Glutamatergic neuron (in vitro differentiated cells): ENCODE measurements around the gene RPP21. TPM values are rescaled to one million over a fixed set of nuclear protein-coding genes. Genes with fewer than 3 reads are reported as not detected.

ENCODE experiments used
- DNase-seq: peaks from one replicate; pipeline ENCODE4 v3.0.0; 2022
- H3K27ac Mint-ChIP-seq: one replicate; pipeline ENCODE4 v1.8.0; 2020; ENCODE audit warnings: mild to moderate bottlenecking, mixed read lengths, inconsistent platforms; ENCODE audit not compliant: unreplicated experiment
- H3K27me3 Mint-ChIP-seq: one replicate; pipeline ENCODE4 v1.8.0; 2020; ENCODE audit warnings: mild to moderate bottlenecking, moderate library complexity, mixed read lengths, inconsistent platforms; ENCODE audit not compliant: unreplicated experiment
- H3K36me3 Mint-ChIP-seq: one replicate; pipeline ENCODE4 v1.8.0; 2020; ENCODE audit warnings: mild to moderate bottlenecking, mixed read lengths, inconsistent platforms; ENCODE audit not compliant: unreplicated experiment
- H3K4me1 Mint-ChIP-seq: one replicate; pipeline ENCODE4 v1.8.0; 2020; ENCODE audit warnings: mild to moderate bottlenecking, low read depth, mixed read lengths, inconsistent platforms; ENCODE audit not compliant: unreplicated experiment
- H3K4me3 Mint-ChIP-seq: one replicate; pipeline ENCODE4 v1.8.0; 2020; ENCODE audit warnings: mild to moderate bottlenecking, mixed read lengths, inconsistent platforms; ENCODE audit not compliant: unreplicated experiment
- H3K9me3 Mint-ChIP-seq: one replicate; pipeline ENCODE4 v1.8.0; 2020; ENCODE audit warnings: mild to moderate bottlenecking, moderate library complexity, mixed read lengths, inconsistent platforms; ENCODE audit not compliant: unreplicated experiment
- total RNA-seq: library from RNA; stranded (reverse); fragmentation: NEBNext Ultra II Directional; extraction: Animal tissue kit (Norgen Biotek cat#: 25700); gene quantifications from one replicate; pipeline ENCODE4 v1.2.1, GENCODE V29; 2021; ENCODE audit not compliant: unreplicated experiment
- TF ChIP-seq, protein P1 (sequence below): fragments of 200-600 bp; sonication (generic); IDR thresholded peaks from one replicate; pipeline ENCODE4 v1.5.0; 2021; ENCODE audit not compliant: partially characterized antibody, unreplicated experiment

Gene RPP21
- total RNA-seq, 1 donor from 2014 or later: 36.7 TPM

DNA sequence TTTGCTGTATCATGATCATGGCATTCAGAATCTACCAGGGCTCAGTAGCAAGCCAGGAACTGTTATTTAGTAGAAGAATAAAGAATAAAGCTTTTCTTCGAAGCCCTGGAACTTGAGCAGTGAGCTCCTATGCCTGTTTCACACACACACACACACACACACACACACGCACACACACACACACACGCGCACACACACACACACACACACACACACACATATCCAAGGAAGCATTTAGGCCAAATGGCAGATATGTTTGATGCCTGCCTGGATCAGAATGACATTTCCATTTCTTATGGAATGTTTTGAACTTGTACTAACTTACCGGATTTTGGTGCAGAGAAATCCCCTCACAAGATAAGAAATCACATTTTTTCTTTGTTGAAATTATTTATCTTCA is 35.5 kb downstream of the RPP21 start:
- DNase-seq: no peak
- no peaks in the 10 kb centered on the region for H3K36me3 Mint-ChIP-seq
- no peaks in the 10 kb centered on the region for H3K4me1 Mint-ChIP-seq
- TF ChIP-seq, protein P1, sequence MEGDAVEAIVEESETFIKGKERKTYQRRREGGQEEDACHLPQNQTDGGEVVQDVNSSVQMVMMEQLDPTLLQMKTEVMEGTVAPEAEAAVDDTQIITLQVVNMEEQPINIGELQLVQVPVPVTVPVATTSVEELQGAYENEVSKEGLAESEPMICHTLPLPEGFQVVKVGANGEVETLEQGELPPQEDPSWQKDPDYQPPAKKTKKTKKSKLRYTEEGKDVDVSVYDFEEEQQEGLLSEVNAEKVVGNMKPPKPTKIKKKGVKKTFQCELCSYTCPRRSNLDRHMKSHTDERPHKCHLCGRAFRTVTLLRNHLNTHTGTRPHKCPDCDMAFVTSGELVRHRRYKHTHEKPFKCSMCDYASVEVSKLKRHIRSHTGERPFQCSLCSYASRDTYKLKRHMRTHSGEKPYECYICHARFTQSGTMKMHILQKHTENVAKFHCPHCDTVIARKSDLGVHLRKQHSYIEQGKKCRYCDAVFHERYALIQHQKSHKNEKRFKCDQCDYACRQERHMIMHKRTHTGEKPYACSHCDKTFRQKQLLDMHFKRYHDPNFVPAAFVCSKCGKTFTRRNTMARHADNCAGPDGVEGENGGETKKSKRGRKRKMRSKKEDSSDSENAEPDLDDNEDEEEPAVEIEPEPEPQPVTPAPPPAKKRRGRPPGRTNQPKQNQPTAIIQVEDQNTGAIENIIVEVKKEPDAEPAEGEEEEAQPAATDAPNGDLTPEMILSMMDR: no peak
- H3K27me3 Mint-ChIP-seq: peaks cover 2% of the 10 kb centered on the region
- H3K9me3 Mint-ChIP-seq: no peaks in the 10 kb centered on the region
- no peak overlapping the region for H3K4me3 Mint-ChIP-seq
- H3K27ac Mint-ChIP-seq: no peak overlapping the region

DNA sequence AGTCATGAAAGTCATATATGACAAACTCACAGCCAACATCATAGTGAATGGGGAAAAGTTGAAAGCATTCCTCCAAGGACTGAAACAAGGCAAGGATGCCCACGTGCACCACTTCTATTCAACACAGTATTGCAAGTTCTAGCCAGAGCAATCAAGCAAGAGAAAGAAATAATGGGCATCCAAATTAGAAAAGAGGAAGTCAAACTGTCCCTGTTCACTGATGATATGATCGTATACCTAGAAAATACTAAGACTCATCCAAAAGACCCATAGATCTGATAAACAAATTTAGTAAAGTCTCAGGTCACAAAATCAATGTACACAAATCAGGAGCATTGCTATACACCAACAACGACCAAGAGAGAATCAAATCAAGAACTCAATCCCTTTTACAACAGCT is 41.2 kb downstream of the RPP21 start:
- peaks cover 4% of the 10 kb centered on the region for H3K27me3 Mint-ChIP-seq
- no peaks in the 10 kb centered on the region for H3K4me1 Mint-ChIP-seq
- no peak for DNase-seq
- TF ChIP-seq, protein P1: no peak
- no peaks in the 10 kb centered on the region for H3K9me3 Mint-ChIP-seq
- no peak overlapping the region for H3K4me3 Mint-ChIP-seq
- no peaks in the 10 kb centered on the region for H3K36me3 Mint-ChIP-seq
- H3K27ac Mint-ChIP-seq: no peak overlapping the region

DNA sequence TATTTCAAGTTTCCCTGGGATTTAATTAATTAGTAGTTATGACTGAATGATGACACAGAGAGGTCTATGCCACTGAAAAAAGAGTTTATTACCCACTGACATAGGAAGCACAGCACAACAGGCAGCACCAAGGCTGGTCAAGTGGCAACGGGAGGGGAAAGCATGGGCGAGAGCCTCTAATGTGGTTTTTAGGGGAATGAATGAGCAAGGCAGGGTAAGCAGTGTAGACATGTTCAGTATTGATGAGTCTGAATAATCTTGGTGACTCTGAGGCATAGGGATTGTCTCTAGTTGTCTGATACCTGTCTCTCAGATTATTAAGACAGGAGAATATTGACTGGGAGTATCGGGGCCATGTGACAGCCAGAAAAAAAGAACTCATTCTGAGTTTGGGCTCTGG is 46.3 kb downstream of the RPP21 start:
- Mint-ChIP-seq H3K36me3 (no peaks in the 10 kb centered on the region), H3K27me3 (peaks cover 4% of the 10 kb centered on the region), H3K4me1 (peaks cover 9% of the 10 kb centered on the region)

DNA sequence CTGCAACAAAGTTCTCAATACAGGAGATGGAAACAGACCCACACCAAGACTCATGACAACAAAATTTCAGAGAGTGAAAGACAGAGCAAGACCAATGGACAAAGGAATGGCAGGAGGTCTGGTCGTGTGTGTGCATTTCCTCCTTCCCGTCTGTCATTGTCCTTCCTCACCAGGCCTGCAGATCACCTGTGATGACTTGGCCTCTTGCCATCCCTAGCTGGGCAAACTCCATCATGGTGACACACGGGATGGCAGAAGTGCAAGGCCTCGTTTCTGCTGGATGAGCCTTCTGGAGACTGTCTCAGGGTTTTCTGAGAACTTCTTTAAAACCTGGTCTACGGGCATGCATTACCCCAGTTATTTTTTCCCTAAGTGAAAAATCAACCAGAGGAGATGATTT is 49.2 kb downstream of the RPP21 start:
- Mint-ChIP-seq H3K27me3 (peaks cover 1% of the 10 kb centered on the region), H3K9me3 (peaks cover 1% of the 10 kb centered on the region), H3K27ac (no peak overlapping the region), H3K36me3 (no peaks in the 10 kb centered on the region), H3K4me1 (peaks cover 10% of the 10 kb centered on the region), H3K4me3 (no peak overlapping the region)
- no peak for DNase-seq
- TF ChIP-seq, protein P1: no peak

More for the DNA sequence above, 46.3 kb downstream of the RPP21 start:
- DNase-seq: no peak
- Mint-ChIP-seq H3K4me3 (no peak overlapping the region), H3K9me3 (peaks cover 1% of the 10 kb centered on the region), H3K27ac (no peak overlapping the region)
- TF ChIP-seq, protein P1: no peak

Other genes starting within 250 kb of the RPP21 start
- not detected for gene TRIM31, start 232.1 kb upstream of the RPP21 start, total RNA-seq
- not detected for gene TRIM40, start 209.0 kb upstream of the RPP21 start, total RNA-seq
- gene TRIM10, start 183.9 kb upstream of the RPP21 start, total RNA-seq: not detected
- not detected for gene TRIM15, start 181.6 kb upstream of the RPP21 start, total RNA-seq
- 58.5 TPM for gene TRIM26, start 131.8 kb upstream of the RPP21 start, total RNA-seq
- 14.0 TPM for gene TRIM39, start 18.2 kb upstream of the RPP21 start, total RNA-seq
- 18.1 TPM for gene HLA-E, start 144.4 kb downstream of the RPP21 start, total RNA-seq
- 42.1 TPM for gene GNL1, start 211.3 kb downstream of the RPP21 start, total RNA-seq
- gene PRR3, start 212.1 kb downstream of the RPP21 start, total RNA-seq: 34.7 TPM
- gene ABCF1, start 226.3 kb downstream of the RPP21 start, total RNA-seq: 62.7 TPM